IMR-90 (cell line): ENCODE data around the gene PTPRH. TPM values are rescaled to one million over a fixed set of nuclear protein-coding genes. Genes with fewer than 3 reads are reported as not detected.

ENCODE experiments used
- ATAC-seq: fragments of 200-7000 bp; cut with Tn5 transposase; 2 replicates; pipeline ENCODE4 v1.9.1; 2020; ENCODE audit warnings: low read depth, mild to moderate bottlenecking, moderate library complexity
- BruUV-seq: library from RNA; stranded (reverse); fragments of 400-500 nt; replicated peaks from 2 replicates; lab custom pipeline; 2021; lab: Mats Ljungman, UMichigan
- CTCF ChIA-PET: fragments of 300-600 bp; formaldehyde crosslinking; extraction: SDS; loops from one replicate; lab custom pipeline; 2021; ENCODE audit warnings: antibody characterized with exemption; lab: Yijun Ruan, JAX
- POLR2A ChIA-PET: fragments of 300-600 bp; sonication (Branson Sonifier 250); formaldehyde crosslinking; loops from one replicate; lab custom pipeline; 2022; ENCODE audit warnings: antibody characterized with exemption; ENCODE audit not compliant: unreplicated experiment; lab: Charles Lee
- DNase-seq: peaks from one replicate; pipeline ENCODE4 v3.0.0; 2013
- H2AFZ ChIP-seq: replicated peaks from 2 replicates; pipeline ENCODE3; 2013; ENCODE audit warnings: low read length, mild to moderate bottlenecking; ENCODE audit not compliant: poor library complexity
- H2AK5ac ChIP-seq: 2 replicates; pipeline ENCODE4 v1.6.1; 2013; ENCODE audit warnings: low read depth, low read length, inconsistent platforms
- H2AK9ac ChIP-seq: replicated peaks from 2 replicates; pipeline ENCODE3; 2013; ENCODE audit warnings: mild to moderate bottlenecking, low read depth, low read length, moderate library complexity; ENCODE audit not compliant: poor library complexity
- H2BK120ac ChIP-seq: 2 replicates; pipeline ENCODE4 v1.6.1; 2013; ENCODE audit warnings: low read depth, low read length, inconsistent platforms
- H2BK15ac ChIP-seq: 3 replicates; pipeline ENCODE4 v1.6.1; 2013; ENCODE audit warnings: low read depth, low read length, inconsistent platforms
- H2BK20ac ChIP-seq: 2 replicates; pipeline ENCODE4 v1.6.1; 2013; ENCODE audit warnings: low read depth, mild to moderate bottlenecking, inconsistent platforms, low read length, moderate library complexity
- H2BK5ac ChIP-seq: 2 replicates; pipeline ENCODE4 v1.6.1; 2013; ENCODE audit warnings: mild to moderate bottlenecking, low read depth, low read length, inconsistent platforms; ENCODE audit not compliant: poor library complexity, severe bottlenecking
- H3K14ac ChIP-seq: replicated peaks from 2 replicates; pipeline ENCODE4 v1.6.1; 2013; ENCODE audit warnings: low read depth, low read length, inconsistent platforms
- H3K18ac ChIP-seq: 2 replicates; pipeline ENCODE4 v1.6.1; 2013; ENCODE audit warnings: low read depth, low read length, control low read depth
- H3K23ac ChIP-seq: 2 replicates; pipeline ENCODE4 v1.6.1; 2013; ENCODE audit warnings: low read depth, low read length, inconsistent platforms
- H3K27ac ChIP-seq: 2 replicates; pipeline ENCODE4 v1.5.1; 2013; ENCODE audit warnings: mild to moderate bottlenecking, control low read depth, low read length; ENCODE audit not compliant: insufficient read depth
- H3K27me3 ChIP-seq: 2 replicates; pipeline ENCODE4 v1.6.1; 2013; ENCODE audit warnings: low read length; ENCODE audit not compliant: control insufficient read depth, insufficient read depth
- H3K36me3 ChIP-seq: 2 replicates; pipeline ENCODE4 v1.6.1; 2013; ENCODE audit warnings: low read length, mixed read lengths; ENCODE audit not compliant: control insufficient read depth, insufficient read depth
- H3K4ac ChIP-seq: 2 replicates; pipeline ENCODE4 v1.6.1; 2013; ENCODE audit warnings: low read depth, low read length, inconsistent platforms
- H3K4me1 ChIP-seq: 2 replicates; pipeline ENCODE4 v1.6.1; 2013; ENCODE audit warnings: low read length, mixed read lengths; ENCODE audit not compliant: control insufficient read depth, insufficient read depth
- H3K4me2 ChIP-seq: 2 replicates; pipeline ENCODE4 v1.6.1; 2013; ENCODE audit warnings: low read depth, mild to moderate bottlenecking, control low read depth, low read length, moderate library complexity
- H3K4me3 ChIP-seq: 2 replicates; pipeline ENCODE4 v1.5.1; 2013; ENCODE audit warnings: low read depth, mild to moderate bottlenecking, control low read depth, low read length, moderate library complexity; ENCODE audit not compliant: insufficient read depth
- H3K56ac ChIP-seq: 2 replicates; pipeline ENCODE4 v1.6.1; 2013; ENCODE audit warnings: low read length, inconsistent platforms; ENCODE audit not compliant: insufficient read depth; ENCODE audit errors: extremely low read depth
- H3K79me1 ChIP-seq, 2 experiments: 2 replicates each; pipeline ENCODE4 v1.6.1; 2013; ENCODE audit warnings: low read length in 2 of 2, inconsistent platforms in 1 of 2, low read depth in 1 of 2
- H3K9ac ChIP-seq: 2 replicates; pipeline ENCODE4 v1.6.1; 2013; ENCODE audit warnings: low read depth, low read length, control low read depth
- H3K9me1 ChIP-seq: 2 replicates; pipeline ENCODE4 v1.6.1; 2013; ENCODE audit warnings: low read length, inconsistent platforms; ENCODE audit not compliant: insufficient read depth
- H3K9me3 ChIP-seq: 2 replicates; pipeline ENCODE4 v1.6.1; 2013; ENCODE audit warnings: low read length; ENCODE audit not compliant: control insufficient read depth, insufficient read depth
- H4K20me1 ChIP-seq: 2 replicates; pipeline ENCODE4 v1.6.1; 2013; ENCODE audit warnings: low read length, inconsistent platforms; ENCODE audit not compliant: insufficient read depth
- H4K5ac ChIP-seq: 2 replicates; pipeline ENCODE4 v1.6.1; 2013; ENCODE audit warnings: mild to moderate bottlenecking, low read depth, low read length, control low read depth
- H4K8ac ChIP-seq, 2 experiments: 2 replicates each; pipeline ENCODE4 v1.6.1; 2013; ENCODE audit warnings: low read depth in 2 of 2, low read length in 2 of 2, control low read depth in 1 of 2, inconsistent platforms in 1 of 2
- H4K91ac ChIP-seq: 2 replicates; pipeline ENCODE4 v1.6.1; 2013; ENCODE audit warnings: low read depth, low read length, inconsistent platforms; ENCODE audit not compliant: insufficient read depth
- BHLHE40 ChIP-seq: fragments of 150-350 bp; IDR thresholded peaks from 2 replicates; pipeline ENCODE4 v1.6.1; 2016; ENCODE audit warnings: mild to moderate bottlenecking, low read depth, low read length
- CEBPB ChIP-seq: IDR thresholded peaks from 2 replicates; pipeline ENCODE4 v1.6.1; 2012; ENCODE audit warnings: low read depth, low read length, improper control_type of control experiment
- MAFK ChIP-seq: IDR thresholded peaks from 2 replicates; pipeline ENCODE4 v1.6.1; 2012; ENCODE audit warnings: low read depth, low read length, improper control_type of control experiment
- MAZ ChIP-seq: IDR thresholded peaks from 2 replicates; pipeline ENCODE4 v1.6.1; 2012; ENCODE audit warnings: low read depth, mild to moderate bottlenecking, low read length, improper control_type of control experiment, moderate library complexity, borderline replicate concordance
- POLR2A ChIP-seq: IDR thresholded peaks from 2 replicates; pipeline ENCODE4 v1.6.1; 2012; ENCODE audit warnings: mild to moderate bottlenecking, low read depth, low read length
- RAD21 ChIP-seq: IDR thresholded peaks from 2 replicates; pipeline ENCODE4 v1.6.1; 2012; ENCODE audit warnings: low read length, improper control_type of control experiment
- SMC3 ChIP-seq: fragments of 150-350 bp; IDR thresholded peaks from 2 replicates; pipeline ENCODE4 v1.6.1; 2016; ENCODE audit warnings: low read depth, mild to moderate bottlenecking, antibody characterized with exemption, low read length, moderate library complexity
- WGBS, 2 experiments: methylation state at CpG; one replicate each; pipeline versions ENCODE4 v1.1.5 to v1.1.7; 2013; ENCODE audit warnings: missing lambda C conversion rate in 2 of 2; ENCODE audit not compliant: insufficient read length in 1 of 2; ENCODE audit errors: extremely low coverage in 2 of 2; 5-methylcytosine and 5-hydroxymethylcytosine counted together
- dilution Hi-C: fragments of 300-500 bp; cut with HindIII; formaldehyde crosslinking; loops from one replicate; pipeline ENCODE4 v1.14.3; 2018; ENCODE audit warnings: low sequenced_read_pairs; ENCODE audit not compliant: unreplicated experiment
- in situ Hi-C: fragments of 300-500 bp; cut with MboI; formaldehyde crosslinking; loops from 3 replicates; pipeline ENCODE4 v1.14.3; 2019; ENCODE audit warnings: low sequenced_read_pairs, inconsistent platforms, mixed read lengths
- intact Hi-C: fragments of 100-400 bp; cut with micrococcal nuclease; formaldehyde crosslinking; loops from 2 replicates; pipeline ENCODE4 v1.10.0; 2022
- polyA plus RNA-seq, 3 experiments: library from polyadenylated mRNA; depleted of rRNA; stranded (reverse); fragments of >200 nt; gene quantifications; 2 replicates each; pipeline ENCODE4 v1.2.3, GENCODE V29; 2012; ENCODE audit warnings: low replicate concordance in 1 of 3
- total RNA-seq: library from RNA; depleted of rRNA; stranded (reverse); fragments of >200 nt; gene quantifications from 2 replicates; pipeline ENCODE4 v1.2.3, GENCODE V29; 2012
- TF ChIP-seq, protein P1 (sequence below): conservative IDR thresholded peaks from 2 replicates; pipeline ENCODE4 v1.5.1; 2012; ENCODE audit warnings: mild to moderate bottlenecking, low read depth, low read length, improper control_type of control experiment

Gene PTPRH
- total and polyA plus RNA-seq, 2 of the 4 experiments (the other 2 are of a cell fraction) = 1.3 to 3.4 TPM

DNA sequence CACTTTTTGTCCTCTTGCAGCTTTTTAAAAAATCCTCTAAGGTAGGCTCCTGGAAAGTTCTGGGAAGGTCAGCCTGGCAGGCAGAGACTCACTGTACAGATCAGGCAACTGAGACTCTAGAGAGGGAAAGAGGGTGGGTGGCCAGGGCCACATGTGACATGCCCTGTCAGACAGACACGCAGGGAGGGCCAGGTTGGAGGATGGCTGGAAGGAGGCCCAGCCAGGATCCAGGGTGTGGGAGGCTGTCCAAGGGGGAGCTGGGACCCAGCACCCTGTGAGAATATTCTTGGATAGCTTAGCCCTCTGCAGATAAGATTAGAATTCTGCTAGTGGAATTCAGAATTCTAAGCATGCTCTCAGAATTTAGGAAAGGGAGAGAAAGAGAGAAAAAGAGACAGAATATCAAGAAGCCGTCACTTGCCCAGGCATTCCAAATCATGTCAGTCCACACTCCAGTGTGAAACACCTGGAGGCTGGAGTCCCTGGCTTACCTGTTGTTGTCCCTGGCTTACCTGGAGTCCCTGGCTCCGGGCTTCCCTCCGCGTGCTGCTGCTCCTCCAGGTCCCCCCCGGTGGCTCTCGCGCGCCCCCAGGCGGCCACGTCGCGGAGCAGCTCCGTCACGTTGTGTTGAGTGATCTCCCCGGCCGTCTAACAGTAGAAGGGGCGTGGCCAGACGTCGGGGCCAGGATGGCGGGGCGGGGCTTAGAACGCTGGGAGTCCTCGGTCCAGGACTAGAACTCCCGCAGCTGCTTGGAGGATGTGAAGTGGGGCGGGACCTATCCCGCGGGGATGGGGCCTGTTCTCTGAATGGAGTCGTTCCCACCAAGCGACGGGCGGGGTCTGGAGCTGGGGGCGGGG, 48.9 kb downstream of the PTPRH start:
- intact Hi-C loops = no loop called here
- peak; percentile 67 for DNase-seq
- no TSS peak for BruUV-seq
- in situ Hi-C loops = no loop called here
- Histone ChIP-seq H2AK5ac (no peak overlapping the region), H4K5ac (no peak overlapping the region), H3K9ac (no peak overlapping the region), H2AFZ (peak overlapping the region; percentile 15), H2BK15ac (no peak overlapping the region), H3K79me1 (no peaks in the 10 kb centered on the region), H4K20me1 (no peaks in the 10 kb centered on the region), H3K9me1 (no peaks in the 10 kb centered on the region), H3K27me3 (peaks cover 38% of the 10 kb centered on the region), H3K23ac (no peak overlapping the region), H2AK9ac (no peak overlapping the region), H3K27ac (no peak overlapping the region), H3K4me1 (peaks cover 2% of the 10 kb centered on the region; the same call in 1 of the 2 replicates), H3K18ac (no peak overlapping the region), H2BK5ac (no peak overlapping the region), H3K9me3 (no peaks in the 10 kb centered on the region), H3K4me2 (no peak overlapping the region), H4K91ac (no peak overlapping the region), H3K36me3 (no peaks in the 10 kb centered on the region), H2BK20ac (no peak overlapping the region), H3K4me3 (no peak overlapping the region), H4K8ac (no peak overlapping the region), H3K14ac (no peak overlapping the region), H3K4ac (no peak overlapping the region), H2BK120ac (no peak overlapping the region), H3K56ac (no peak overlapping the region)
- TF ChIP-seq, protein P1, sequence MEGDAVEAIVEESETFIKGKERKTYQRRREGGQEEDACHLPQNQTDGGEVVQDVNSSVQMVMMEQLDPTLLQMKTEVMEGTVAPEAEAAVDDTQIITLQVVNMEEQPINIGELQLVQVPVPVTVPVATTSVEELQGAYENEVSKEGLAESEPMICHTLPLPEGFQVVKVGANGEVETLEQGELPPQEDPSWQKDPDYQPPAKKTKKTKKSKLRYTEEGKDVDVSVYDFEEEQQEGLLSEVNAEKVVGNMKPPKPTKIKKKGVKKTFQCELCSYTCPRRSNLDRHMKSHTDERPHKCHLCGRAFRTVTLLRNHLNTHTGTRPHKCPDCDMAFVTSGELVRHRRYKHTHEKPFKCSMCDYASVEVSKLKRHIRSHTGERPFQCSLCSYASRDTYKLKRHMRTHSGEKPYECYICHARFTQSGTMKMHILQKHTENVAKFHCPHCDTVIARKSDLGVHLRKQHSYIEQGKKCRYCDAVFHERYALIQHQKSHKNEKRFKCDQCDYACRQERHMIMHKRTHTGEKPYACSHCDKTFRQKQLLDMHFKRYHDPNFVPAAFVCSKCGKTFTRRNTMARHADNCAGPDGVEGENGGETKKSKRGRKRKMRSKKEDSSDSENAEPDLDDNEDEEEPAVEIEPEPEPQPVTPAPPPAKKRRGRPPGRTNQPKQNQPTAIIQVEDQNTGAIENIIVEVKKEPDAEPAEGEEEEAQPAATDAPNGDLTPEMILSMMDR = peak; percentile 87
- TF ChIP-seq MAZ (peak; percentile 93), BHLHE40 (no peak), CEBPB (no peak), MAFK (no peak), SMC3 (peak; percentile 60), RAD21 (peak; percentile 68), POLR2A (no peak)
- dilution Hi-C loops = no loop called here
- WGBS, 2 experiments = 6% methylated on average over 17 of the region's 33 CpGs; no CpG with 5 or more reads in 1 of the 2 experiments
- peak; percentile 87 for ATAC-seq
- POLR2A ChIA-PET = no interaction called here
- CTCF ChIA-PET = interaction anchor here (0.7 to 1.6 kb wide), 4 partner anchors 14 to 223 kb away, joined by 3 to 4 read pairs (median 3); no protein-coding TSS in a partner anchor
